Activated T-cell treated with anti-CD3 and anti-CD28 coated beads for 48 hours (primary cell): ENCODE results near the gene SIMC1.
A peak's percentile ranks its signal among the peaks of the same experiment; 100 is the strongest.
"Not testable (repeated sequence)": the region's sequence is repeated elsewhere in the genome, so short reads cannot be mapped to it uniquely, and the experiment has no call there.

Experiments used
- DNase-seq: peaks from one replicate; pipeline ENCODE4 v3.0.0-alpha.2; 2020; ENCODE audit warnings: low read depth

The SIMC1 gene

DNA sequence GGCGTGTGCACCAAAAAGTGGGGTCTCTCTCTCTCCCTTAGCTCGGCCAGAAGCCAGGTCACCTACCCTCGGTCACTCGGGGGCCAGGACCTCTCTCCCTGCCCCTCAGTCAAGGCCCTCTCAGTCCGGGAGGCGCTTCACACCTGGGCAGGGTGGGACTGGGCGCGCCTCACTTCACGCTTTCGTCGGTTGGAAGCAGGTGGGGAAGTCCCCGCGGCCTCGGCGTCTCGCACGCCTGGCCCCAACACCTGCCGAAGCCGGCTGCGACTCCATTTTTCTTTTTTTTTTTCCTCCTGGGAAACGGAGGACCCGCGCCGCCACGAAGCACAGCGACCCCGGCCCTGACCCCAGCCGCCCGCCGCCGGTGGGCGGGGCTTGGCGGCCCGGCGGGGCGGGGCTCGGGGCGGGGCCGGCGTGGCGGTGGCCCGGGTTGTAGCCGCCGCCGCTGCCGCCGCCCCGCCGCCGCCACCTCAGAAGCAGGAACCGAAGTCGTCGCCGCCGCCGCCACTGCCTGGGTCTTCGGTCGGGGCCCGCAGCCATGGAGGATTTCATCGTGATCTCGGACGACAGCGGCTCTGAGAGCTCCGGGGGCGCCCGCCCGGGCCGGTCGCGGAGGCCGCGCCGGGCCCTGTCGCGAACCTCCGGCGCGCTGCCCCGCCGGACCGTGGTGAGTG lies at the start of gene SIMC1:
Gene SIMC1, plus strand, starts transcription at position 454 of the 674 bp plus-strand sequence. Its CDS starts 85 bp downstream, at position 539.
- peak; percentile 56 for DNase-seq

DNA sequence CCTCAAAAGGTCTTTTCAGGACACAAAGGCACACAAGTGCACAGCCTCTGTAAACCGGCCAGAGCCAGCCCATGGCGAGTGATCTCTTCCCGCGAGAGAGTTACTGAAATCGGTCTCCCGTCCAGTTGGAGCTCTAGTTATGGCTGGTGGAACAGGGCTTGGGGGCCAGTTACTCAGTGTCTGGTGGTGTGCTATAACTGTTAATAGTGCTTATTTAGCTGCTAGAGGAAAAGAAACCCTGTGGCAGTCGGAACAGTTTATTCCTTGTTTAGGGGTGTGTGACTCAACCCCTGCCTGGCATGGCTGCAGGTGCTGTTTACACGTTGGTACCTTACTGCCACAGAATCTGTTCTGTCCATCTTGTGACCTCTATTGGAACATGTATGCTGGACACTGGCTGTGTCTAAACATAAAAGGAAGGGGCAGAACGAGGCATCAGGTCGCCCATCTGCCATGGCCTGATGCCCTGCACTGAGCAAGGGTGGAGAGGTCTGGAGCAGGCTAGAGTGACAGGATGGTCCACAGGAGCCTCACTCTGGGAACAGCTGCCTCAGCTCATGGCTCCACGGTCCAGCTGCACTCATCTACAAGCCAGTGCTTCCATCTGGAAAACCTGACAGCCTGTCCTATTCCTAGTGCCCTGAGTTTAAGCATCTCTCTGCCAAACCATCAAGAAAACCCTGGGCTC lies 49.6 kb upstream of the SIMC1 start:
- DNase-seq = no peak

DNA sequence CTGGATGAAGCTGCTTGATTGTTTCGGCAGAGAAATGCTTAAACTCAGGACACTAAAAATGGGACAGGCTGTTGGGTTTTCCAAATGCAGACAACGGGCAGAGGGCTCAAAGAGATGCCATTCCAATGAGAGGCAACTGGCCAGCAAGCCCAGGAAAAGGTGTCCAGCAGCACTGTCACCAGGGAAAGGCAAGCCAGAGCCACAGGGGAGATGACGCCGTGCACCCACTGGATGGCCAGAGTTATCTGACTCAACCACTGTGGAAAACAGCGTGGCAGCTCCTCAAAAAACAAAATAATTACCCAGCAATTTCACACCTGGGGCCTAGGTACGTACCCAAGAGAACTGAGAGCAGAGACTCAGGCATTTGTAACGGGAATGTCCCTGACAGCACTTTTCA lies 48.4 kb upstream of the SIMC1 start:
- no peak for DNase-seq

DNA sequence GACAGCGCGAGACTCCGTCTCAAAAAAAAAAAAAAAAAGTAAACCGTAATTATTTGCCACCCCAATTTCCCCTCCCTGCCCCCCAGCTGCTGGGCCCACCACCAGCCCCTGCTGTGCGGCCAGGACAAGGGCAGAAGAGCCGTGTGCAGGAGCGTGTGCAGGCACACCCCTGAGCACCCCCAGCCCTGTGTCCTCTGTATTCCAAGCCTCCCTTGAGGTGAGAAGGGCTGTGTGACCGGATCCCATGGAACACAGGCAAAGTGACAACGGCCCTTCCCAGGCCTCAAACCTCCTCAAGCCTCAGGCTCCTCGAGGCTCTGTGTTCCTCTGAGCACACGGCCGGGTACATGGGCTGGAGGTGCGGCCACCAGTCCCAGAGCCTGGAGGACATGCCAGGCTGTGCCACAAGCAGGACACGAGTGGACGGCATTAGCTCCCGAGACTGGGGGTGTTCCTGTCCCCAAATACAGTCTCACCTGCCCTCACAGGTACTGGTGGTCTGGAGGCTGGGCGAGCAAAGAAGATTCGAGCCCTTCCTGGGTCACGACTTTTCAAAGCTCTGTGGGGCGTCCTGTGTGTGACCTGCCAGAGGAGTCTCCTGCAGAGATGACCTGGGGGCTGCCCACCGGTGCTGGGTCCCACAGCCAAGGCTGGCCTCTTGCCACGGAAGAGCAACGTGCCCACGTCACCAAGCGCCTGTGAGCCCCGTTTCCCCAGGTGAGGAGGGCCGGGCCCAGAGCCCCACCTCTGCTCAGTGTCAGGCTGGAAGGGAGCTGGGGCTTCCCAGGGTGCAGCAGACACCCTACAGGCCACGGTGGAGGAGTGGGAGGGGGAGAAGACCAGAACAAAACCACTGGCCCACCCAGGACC lies 47.1 kb upstream of the SIMC1 start:
- no peak for DNase-seq

DNA sequence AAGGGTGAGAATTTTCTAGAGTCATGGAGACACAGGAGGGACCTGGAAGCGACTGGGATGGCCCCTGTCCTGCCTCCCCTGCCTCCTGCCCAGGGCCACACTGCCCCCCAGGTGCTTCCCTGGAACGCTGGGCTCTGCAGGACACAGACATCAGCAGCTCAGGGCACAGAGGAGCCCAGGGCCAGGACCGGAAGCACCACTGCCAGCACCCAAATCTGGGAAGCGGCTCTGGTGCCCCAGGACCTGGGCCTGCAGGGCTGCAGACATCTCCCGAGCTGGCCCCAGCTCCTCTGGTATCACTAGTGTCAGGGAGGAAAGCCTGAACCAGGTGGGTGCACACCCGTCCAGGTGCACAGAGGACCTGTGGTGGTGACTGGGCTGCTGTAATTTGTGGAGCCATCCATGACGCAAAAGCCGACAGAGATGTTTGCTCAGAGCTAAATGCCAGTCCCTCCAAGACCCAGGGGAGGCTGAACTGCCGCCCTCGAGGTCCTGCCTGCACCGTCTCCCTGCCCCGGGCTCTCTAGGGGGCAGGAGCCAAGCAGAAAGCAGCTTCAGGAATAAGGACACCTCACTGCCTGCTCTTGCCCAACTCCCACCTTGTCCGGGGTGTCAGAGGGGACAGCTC lies 46.0 kb upstream of the SIMC1 start:
- no peak for DNase-seq

DNA sequence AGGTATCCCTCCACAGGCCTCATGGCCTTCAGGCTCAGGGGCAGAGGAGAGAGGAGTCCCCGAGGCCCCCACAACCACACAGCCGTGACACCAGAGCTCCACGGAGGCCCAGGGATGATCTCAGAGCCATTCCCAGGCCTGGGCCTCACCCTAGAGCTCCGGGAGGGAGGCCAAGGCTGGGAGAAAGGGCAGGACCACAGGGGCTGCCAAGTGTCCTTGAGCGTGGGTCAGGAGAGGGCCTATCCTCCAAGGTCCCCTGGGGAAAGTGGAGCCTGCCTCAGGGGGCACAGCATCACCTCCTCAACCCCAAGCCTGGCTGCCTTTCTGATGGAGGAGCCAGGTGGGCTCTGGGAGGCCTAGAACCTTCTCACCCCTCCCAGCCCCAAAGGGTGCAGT lies 45.5 kb upstream of the SIMC1 start:
- not testable (repeated sequence) for DNase-seq

DNA sequence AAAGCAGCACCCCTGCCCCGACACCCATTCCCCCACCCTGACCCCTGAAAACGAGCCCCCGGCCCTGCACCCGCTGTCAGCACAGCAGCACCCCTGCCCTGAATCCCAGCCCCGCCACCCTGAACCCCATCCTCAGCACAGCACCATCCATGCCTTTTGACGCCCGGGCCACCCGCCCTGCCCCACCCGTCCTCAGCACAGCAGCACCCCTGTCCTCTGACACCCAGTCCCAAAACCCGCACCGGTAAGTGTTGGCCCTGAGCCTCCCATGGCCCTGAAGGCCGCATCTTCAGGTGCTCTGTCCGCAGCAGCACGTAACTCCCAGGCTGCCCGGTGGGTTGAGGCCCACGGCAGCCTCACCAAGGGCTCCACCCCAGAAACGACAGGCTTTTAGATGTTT lies 44.6 kb upstream of the SIMC1 start:
- not testable (repeated sequence) for DNase-seq

DNA sequence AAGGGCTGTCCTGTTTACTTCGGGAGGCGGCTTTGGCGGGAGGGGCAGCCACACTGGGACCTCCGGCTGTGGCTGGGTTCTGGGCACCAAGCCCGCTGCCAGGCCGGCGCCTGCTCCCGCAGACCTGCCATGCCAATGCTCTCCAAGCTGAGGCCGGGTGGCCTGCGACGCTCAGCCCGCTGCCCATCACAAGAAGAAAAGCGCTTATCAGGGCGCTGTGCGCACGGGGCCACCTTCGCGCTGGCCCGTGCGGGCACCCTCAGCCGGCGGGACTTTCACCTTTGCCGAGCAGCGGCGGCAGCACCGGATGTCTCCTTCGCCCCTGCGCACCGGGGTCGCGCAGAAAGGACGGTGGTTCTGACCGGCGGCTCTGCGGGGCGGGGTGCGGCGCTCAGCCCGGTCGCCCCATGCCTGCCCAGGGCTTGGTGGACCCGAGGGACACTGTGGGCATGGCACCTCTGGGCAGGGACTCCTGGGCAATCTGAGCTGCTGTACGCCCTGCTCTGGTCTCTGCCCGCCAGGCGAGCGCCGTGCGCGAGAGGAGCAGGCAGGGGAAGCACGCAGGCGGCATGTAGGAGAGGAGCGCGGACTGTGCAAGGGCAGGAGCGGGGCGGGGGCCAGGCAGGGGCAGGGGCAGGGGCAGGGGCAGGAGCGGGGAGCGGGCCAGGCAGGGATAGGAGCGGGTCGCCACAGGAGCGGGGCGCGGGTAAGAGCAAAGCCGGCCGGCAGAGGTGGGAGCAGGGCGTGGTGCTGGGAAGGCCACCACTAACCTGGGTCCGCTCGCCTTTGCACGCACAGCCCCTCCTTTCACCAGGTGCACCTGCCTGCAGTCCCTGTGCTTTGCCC lies 43.8 kb upstream of the SIMC1 start:
- DNase-seq = not testable (repeated sequence)

DNA sequence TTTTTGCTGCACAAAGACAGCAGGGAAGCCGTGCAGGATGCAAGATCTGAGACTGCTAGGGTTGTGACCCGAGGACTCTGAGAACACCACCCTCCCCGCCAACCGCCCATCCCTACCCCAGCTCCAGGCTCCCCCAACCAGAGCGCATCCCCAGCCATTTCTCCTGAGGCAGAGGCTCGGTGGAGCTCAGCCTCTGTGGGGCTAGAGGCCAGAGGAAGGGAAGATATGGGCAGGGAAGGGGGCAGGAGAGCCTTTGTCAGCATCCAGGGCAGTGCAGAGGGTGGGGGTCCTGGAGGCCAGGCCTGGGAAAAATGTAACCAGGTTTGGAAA lies 43.2 kb upstream of the SIMC1 start:
- DNase-seq = not testable (repeated sequence)

DNA sequence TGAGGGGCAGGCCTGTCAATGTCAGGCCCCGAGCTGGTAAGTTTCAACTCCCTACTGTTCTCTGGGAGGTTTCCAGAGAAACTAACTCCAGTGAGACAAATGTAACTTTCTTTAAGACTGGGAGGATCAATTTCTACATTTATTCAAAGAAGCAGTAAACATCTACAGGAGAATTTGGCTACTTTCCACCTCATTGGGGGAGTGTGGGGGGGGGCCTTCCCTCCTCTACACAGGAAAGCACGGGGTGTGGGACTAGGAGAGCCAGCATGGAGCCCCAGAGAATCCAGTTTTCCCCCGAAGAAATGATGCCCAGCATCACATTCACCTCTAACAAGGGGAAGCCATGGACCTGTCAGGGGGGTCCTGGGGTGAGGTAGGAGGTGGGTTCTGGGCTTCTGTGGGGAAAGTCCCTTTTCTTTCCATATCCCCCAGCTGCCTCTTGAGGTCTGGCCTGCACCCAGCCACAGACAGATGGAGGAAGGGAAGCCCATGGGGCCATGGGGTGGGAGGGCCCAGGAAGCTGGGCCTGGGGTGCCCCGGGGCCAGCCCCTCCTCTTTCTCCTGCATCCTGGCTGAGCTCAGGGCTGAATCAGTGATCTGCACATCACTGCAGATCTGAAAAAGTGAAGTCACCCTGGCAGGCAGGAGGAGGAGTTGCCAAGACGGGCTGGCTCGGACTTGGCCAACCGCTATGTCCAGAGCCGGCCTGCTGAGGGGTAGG lies 42.6 kb upstream of the SIMC1 start:
- not testable (repeated sequence) for DNase-seq

DNA sequence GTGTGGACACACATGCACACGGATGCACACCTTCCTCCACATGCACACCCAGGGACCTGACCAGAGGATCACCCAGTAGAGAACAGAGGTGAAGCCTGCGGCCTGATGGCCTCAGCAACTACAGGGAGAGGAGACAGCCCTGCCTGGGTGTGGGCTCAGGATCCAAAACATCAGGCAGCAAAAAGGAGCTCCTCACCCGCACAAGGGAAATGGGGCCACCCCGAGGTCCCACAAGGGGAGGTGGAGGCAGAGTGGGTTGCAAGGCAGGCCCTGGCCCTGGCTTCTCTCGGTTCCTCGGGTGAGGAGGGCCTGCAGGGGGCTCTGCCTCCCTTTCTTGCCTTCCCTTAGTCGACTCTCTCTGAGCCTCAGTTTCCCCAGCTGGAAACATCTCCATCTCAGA lies 41.4 kb upstream of the SIMC1 start:
- not testable (repeated sequence) for DNase-seq

DNA sequence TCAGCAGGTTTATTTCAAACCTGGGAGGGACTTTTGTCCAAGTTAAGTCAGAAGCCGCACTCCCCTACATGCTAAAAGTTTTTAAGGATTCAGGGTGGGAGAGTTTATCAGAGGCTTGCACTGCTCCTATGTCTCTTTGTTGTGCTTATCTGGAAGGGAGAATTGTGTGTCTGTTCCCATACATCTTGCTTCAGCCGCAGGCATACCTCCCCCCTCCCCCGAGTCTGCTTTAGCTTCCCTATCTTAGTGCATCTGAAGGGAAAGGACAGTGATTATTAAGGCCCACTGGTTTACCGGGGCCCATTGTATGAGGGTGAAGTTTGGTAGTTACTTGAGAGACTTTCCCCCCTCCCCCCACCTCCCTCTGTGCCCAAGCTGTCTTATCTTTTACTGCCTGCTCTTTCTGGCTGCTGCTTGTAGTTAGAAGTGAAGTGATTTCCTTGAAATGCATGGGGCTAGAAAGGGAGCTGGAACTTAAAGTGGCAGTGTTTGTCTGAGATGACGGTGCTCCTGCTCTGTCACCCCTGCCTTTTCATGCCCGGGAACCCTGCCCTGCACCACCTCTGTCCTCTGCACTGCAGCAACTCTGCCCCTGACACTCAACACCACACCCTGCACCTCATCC lies 40.9 kb upstream of the SIMC1 start:
- not testable (repeated sequence) for DNase-seq

DNA sequence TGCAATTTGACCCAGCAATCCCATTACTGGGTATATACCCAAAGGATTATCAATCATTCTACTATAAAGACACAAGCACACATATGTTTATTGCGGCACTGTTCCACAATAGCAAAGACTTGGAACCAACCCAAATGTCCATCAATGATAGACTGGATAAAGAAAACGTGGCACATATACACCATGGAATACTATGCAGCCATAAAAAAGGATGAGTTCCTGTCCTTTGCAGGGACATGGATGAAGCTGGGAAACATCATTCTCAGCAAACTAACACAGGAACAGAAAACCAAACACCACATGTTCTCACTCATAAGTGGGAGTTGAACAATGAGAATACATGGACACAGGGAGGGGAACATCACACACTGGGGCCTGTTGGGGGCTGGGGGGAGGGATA lies 39.9 kb upstream of the SIMC1 start:
- not testable (repeated sequence) for DNase-seq

DNA sequence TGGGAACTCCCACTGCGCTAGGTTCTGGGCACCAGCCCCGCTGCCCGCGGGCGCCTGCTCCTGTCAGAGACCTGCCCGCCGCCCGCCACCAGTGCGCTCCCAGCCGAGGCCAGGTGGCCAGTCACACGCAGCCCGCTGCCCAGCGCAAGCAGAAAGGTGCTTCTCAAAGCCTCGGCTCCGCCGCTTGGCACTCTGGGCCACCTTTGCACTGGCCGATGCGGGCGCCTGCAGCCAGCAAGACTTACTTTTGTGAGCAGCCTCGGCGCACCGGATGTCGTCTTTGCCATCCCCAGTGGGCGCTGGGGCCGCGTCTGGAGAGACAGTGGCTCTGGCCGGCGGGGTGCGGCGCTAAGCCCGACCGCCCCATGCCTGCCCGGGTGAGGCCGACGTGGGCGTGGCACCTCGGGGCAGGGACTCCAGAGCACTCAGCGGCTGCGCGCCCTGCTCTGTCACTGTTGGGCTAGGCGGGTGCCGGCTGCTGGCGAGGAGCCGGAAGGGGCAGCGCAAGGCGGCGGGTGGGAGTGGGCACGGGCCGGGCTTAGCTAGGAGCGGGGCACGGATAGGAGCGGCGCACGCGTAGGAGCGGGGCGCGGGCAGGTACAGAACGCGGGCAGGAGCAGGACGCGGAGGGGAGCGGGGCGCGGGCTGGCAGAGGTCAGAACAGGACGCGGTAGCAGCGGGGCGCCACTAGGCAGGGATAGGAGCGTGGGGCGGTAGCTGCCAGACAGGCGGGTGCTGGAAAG lies 39.1 kb upstream of the SIMC1 start:
- not testable (repeated sequence) for DNase-seq

DNA sequence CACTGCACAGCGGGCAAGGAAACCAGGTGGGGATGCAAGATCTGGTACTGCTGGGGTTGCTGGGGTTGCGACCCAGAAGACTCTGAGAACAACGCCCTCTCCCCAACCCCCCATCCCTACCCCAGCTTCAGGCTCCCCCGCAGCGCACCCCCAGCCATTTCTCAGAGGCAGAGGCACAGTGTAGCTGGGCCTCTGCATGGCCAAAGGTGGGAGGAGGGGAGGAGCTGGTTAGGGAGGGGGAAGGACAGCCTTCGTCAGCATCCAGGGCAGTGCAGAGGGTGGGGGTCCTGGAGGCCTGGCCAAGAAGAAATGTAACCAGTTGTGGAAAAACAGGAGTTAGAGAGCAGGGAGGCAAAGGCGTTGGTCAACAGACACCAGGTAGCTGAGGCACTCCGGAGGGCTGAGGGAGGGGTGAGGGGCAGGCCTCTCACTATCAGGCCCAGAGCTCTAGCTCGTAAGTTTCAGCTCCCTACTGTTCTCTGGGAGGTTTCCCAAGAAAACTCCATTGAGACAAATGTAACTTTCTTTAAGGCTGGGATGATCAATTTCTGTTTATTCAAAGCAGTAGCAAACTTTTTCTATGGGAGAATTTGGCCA lies 38.3 kb upstream of the SIMC1 start:
- DNase-seq = not testable (repeated sequence)

DNA sequence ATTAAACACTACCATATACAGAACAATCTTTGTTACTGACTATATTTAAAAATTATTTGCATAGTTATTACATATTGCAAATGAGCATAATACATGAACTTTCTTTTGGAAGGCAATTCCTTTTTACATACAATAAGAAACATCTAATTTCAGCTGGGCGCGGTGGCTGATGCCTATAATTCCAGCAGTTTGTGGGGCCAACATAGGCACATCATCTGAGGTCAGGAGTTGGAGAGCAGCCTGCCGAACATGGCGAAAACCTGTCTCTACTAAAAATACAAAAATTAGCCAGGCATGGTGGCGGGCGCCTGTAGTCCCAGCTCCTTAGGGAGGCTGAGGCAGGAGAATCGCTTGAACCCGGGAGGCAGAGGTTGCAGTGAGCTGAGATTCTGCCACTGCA lies 36.4 kb upstream of the SIMC1 start:
- DNase-seq = no peak

DNA sequence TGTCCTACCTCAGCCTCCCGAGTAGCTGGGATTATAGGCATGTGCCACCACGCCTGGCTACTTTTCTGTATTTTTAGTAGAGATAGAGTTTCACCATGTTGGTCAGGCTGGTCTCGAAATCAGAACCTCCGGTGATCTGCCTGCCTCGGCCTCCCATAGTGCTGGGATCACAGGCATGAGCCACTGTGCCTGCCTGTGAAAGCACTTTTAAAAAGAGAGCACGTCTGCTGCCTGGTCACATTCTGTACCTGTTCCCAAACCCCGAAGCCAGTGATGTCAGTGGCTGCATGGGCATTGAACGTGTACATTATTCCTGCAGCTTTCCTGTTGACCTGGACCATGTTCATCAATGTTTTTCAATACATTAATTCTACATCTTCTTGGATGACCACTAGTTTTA lies 35.1 kb upstream of the SIMC1 start:
- DNase-seq = no peak

DNA sequence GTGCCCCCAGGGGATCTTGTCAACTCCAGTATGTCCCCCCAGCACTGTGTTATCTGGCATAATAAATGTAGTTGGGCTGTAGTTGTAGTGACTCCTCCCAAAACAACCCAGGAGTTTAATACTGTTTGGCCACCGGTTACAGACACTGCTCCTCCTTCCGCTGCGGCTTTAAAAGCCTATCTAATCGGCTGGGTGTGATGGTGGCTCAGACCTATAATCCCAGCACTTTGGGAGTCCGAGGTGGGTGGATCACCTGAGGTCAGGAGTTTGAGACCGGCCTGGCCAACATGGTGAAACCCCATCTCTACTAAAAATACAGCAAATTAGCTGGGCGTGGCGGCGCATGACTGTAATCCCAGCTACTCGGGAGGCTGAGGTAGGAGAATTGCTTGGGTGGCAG lies 34.7 kb upstream of the SIMC1 start:
- not testable (repeated sequence) for DNase-seq

DNA sequence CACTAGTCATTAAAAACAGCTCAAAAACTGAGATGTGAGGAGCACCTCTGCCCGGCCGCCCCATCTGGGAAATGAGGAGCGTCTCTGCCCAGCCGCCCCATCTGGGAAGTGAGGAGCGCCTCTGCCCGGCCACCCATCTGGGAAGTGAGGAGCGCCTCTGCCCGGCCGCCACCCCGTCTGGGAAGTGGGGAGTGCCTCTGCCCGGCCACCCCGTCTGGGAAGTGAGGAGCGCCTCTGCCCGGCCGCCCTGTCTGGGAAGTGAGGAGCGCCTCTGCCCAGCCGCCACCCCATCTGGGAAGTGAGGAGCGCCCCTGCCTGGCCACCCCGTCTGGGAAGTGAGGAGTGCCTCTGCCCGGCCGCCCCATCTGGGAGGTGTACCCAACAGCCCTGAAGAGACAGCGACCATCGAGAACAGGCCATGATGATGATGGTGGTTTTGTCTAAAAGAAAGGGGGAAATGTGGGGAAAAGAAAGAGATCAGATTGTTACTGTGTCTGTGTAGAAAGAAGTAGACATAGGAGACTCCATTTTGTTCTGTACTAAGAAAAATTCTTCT lies 23.7 kb upstream of the SIMC1 start:
- not testable (repeated sequence) for DNase-seq
